ENCODE data around the gene OOSP4B. TPM values are rescaled to one million over a fixed set of nuclear protein-coding genes. Genes with fewer than 3 reads are reported as not detected.

Gene OOSP4B
- total RNA-seq, 1 experiment from 2014 or later, result not detected

DNA sequence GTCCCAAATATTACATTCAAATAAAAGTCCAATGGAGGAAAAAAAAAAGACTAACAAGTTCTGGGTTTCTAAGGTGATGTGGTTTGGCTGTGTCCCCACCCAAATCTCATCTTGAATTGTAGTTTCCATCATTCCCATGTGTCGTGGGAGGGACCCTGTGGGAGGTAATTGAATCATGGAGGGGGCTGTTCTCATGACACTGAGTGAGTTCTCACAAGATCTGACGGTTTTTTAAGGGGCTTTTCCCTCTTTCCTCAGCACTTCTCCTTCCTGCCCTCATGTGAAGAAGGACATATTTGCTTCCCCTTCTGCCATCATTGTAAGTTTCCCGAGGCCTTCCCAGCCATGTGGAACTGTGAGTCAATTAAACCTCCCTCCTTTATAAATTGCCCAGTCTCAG lies 63.6 kb downstream of the OOSP4B start:
- Histone ChIP-seq H3K27me3 (replicated peaks; ENCODE audit: control insufficient read depth, insufficient read depth, low read length) (no peaks in the 10 kb centered on the region; the same call in 1 of the 2 replicates), H3K36me3 (ENCODE audit: control insufficient read depth, insufficient read depth, low read length) (no peaks in the 10 kb centered on the region), H3K4me3 (ENCODE audit: low read depth, low read length) (no peak overlapping the region), H3K4me1 (no peaks in the 10 kb centered on the region), H3K9me3 (no peaks in the 10 kb centered on the region)
- POLR2A ChIA-PET, result no interaction called here
- intact Hi-C loops (cut with micrococcal nuclease; ENCODE audit: unreplicated experiment), result no loop called here
- Mint-ChIP-seq H3K27me3 (ENCODE audit: insufficient read depth, unreplicated experiment) (peaks cover 20% of the 10 kb centered on the region), H3K27ac (ENCODE audit: unreplicated experiment) (no peak overlapping the region), H3K4me3 (ENCODE audit: unreplicated experiment) (no peak overlapping the region), H3K9me3 (ENCODE audit: unreplicated experiment) (no peaks in the 10 kb centered on the region), H3K36me3 (ENCODE audit: insufficient read depth, unreplicated experiment) (no peaks in the 10 kb centered on the region), H3K4me1 (ENCODE audit: low read depth, unreplicated experiment) (no peaks in the 10 kb centered on the region)
- CTCF ChIA-PET, result no interaction called here
- TF ChIP-seq, protein P1, sequence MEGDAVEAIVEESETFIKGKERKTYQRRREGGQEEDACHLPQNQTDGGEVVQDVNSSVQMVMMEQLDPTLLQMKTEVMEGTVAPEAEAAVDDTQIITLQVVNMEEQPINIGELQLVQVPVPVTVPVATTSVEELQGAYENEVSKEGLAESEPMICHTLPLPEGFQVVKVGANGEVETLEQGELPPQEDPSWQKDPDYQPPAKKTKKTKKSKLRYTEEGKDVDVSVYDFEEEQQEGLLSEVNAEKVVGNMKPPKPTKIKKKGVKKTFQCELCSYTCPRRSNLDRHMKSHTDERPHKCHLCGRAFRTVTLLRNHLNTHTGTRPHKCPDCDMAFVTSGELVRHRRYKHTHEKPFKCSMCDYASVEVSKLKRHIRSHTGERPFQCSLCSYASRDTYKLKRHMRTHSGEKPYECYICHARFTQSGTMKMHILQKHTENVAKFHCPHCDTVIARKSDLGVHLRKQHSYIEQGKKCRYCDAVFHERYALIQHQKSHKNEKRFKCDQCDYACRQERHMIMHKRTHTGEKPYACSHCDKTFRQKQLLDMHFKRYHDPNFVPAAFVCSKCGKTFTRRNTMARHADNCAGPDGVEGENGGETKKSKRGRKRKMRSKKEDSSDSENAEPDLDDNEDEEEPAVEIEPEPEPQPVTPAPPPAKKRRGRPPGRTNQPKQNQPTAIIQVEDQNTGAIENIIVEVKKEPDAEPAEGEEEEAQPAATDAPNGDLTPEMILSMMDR (IDR thresholded peaks at IDR 0.05; ENCODE audit: insufficient read depth in 1 of 2, low read depth in 1 of 2, low read length in 1 of 2, severe bottlenecking in 1 of 2, unreplicated experiment in 1 of 2), result no peak
- BruUV-seq (replicated peaks), result no TSS peak
- DNase-seq, result no peak

Other genes with a start within 250 kb of the OOSP4B start
- 61.6 and 66.0 TPM in 2 replicates for gene MRPL16, start 206.4 kb upstream of the OOSP4B start, total RNA-seq (2022)
- gene CBLIF, start 171.7 kb upstream of the OOSP4B start, total RNA-seq (2022), result not detected in 2 replicates
- gene TCN1, start 150.7 kb upstream of the OOSP4B start, total RNA-seq (2022), result not detected in 2 replicates
- 0.39 TPM in 1 of 2 replicates, not detected in the other for gene OOSP3, start 138.4 kb upstream of the OOSP4B start, total RNA-seq (2022)
- not detected in 2 replicates for gene OOSP1, start 78.7 kb upstream of the OOSP4B start, total RNA-seq (2022)
- not detected in 2 replicates for gene OOSP4A, start 53.1 kb upstream of the OOSP4B start, total RNA-seq (2022)
- not detected in 2 replicates for gene OOSP2, start 23.2 kb downstream of the OOSP4B start, total RNA-seq (2022)
- not detected in 2 replicates for gene MS4A3, start 39.5 kb downstream of the OOSP4B start, total RNA-seq (2022)
- gene MS4A2, start 71.5 kb downstream of the OOSP4B start, total RNA-seq (2022), result not detected in 2 replicates
- gene MS4A6A, start 165.9 kb downstream of the OOSP4B start, total RNA-seq (2022), result not detected in 2 replicates
- not detected in 2 replicates for gene MS4A4E, start 226.0 kb downstream of the OOSP4B start, total RNA-seq (2022)

All from Caco-2 (cell line).